Natural killer cell (primary cell): Measurements from ENCODE around the gene PMM2. TPM values are rescaled to one million over a fixed set of nuclear protein-coding genes. Genes with fewer than 3 reads are reported as not detected.

ENCODE experiments used
- ATAC-seq, 3 donors: fragments of 150-1000 bp in 2 of 3; fragments of 200-7000 bp in 1 of 3; cut with Tn5 transposase; 1 replicate in 1 of 3; 2 replicates in 2 of 3; pipeline ENCODE4 v1.10.0; 2021; ENCODE audit warnings: mild to moderate bottlenecking in 2 of 3, moderate library complexity in 2 of 3
- DNase-seq, 2 donors: peaks; one replicate each; pipeline versions ENCODE4 v3.0.0 to v3.0.0-alpha.2; 2013 to 2021; ENCODE audit warnings: mixed read lengths in 1 of 2
- H3K27ac ChIP-seq: one replicate; pipeline ENCODE4 v1.5.1; 2013; ENCODE audit warnings: mild to moderate bottlenecking, low read length
- H3K27me3 ChIP-seq: one replicate; pipeline ENCODE4 v1.6.1; 2013; ENCODE audit warnings: low read length; ENCODE audit not compliant: control insufficient read depth, insufficient read depth
- H3K36me3 ChIP-seq: one replicate; pipeline ENCODE4 v1.6.1; 2013; ENCODE audit warnings: low read length; ENCODE audit not compliant: control insufficient read depth, insufficient read depth
- H3K4me1 ChIP-seq: one replicate; pipeline ENCODE4 v1.6.1; 2013; ENCODE audit warnings: low read length; ENCODE audit not compliant: control insufficient read depth, insufficient read depth
- H3K4me3 ChIP-seq: one replicate; pipeline ENCODE4 v1.5.1; 2013; ENCODE audit warnings: low read length
- H3K9me3 ChIP-seq: one replicate; pipeline ENCODE4 v1.6.1; 2013; ENCODE audit warnings: low read length; ENCODE audit not compliant: control insufficient read depth, insufficient read depth
- H3K27ac Mint-ChIP-seq, 2 donors: one replicate each; pipeline ENCODE4 v1.8.0; 2022; ENCODE audit warnings: mild to moderate bottlenecking in 2 of 2, mixed read lengths in 2 of 2, moderate library complexity in 1 of 2
- H3K27me3 Mint-ChIP-seq, 2 donors: one replicate each; pipeline ENCODE4 v1.8.0; 2022; ENCODE audit warnings: low read depth in 2 of 2, mixed read lengths in 2 of 2
- H3K36me3 Mint-ChIP-seq: one replicate; pipeline ENCODE4 v1.8.0; 2022; ENCODE audit warnings: mixed read lengths
- H3K4me1 Mint-ChIP-seq, 2 donors: one replicate each; pipeline ENCODE4 v1.8.0; 2022; ENCODE audit warnings: mixed read lengths in 2 of 2
- H3K4me3 Mint-ChIP-seq: one replicate; pipeline ENCODE4 v1.8.0; 2022; ENCODE audit warnings: mild to moderate bottlenecking, moderate library complexity, mixed read lengths
- H3K9me3 Mint-ChIP-seq, 2 donors: one replicate each; pipeline ENCODE4 v1.8.0; 2022; ENCODE audit warnings: mixed read lengths in 2 of 2
- CTCF ChIP-seq: fragments of 200-600 bp; IDR thresholded peaks from one replicate; pipeline ENCODE4 v1.8.0; 2022; ENCODE audit warnings: antibody characterized with exemption
- WGBS: methylation state at CpG from one replicate; pipeline ENCODE4 v1.1.7; 2013; ENCODE audit warnings: missing lambda C conversion rate; ENCODE audit not compliant: insufficient coverage; 5-methylcytosine and 5-hydroxymethylcytosine counted together
- intact Hi-C: fragments of 100-400 bp; cut with micrococcal nuclease; formaldehyde crosslinking; loops from one replicate; pipeline ENCODE4 v1.14.2; 2022
- total RNA-seq, 4 donors: library from RNA; stranded (reverse); fragments of 120-200 nt in 1 of 4; gene quantifications; one replicate each; pipeline versions ENCODE4 v1.2.3 to v1.2.4, GENCODE V29; 2013 to 2022

PMM2 gene
- total RNA-seq, 3 donors from 2014 or later (not counting 1 experiment from before 2014, with no cell fraction given), result 33.4 to 37.6 (median 36.4) TPM

GRCh38 chr16:8753416-8754054 is 44.1 kb upstream of the PMM2 start:
- no peaks in the 10 kb centered on the region for H3K4me1 ChIP-seq
- Mint-ChIP-seq H3K27me3 (no peaks in the 10 kb centered on the region), H3K9me3 (no peaks in the 10 kb centered on the region), H3K27ac (no peak overlapping the region), H3K4me3 (no peak overlapping the region), H3K36me3 (no peaks in the 10 kb centered on the region), H3K4me1 (no peaks in the 10 kb centered on the region)
- no peak overlapping the region for H3K27ac ChIP-seq
- ATAC-seq, result no peak
- no peak for DNase-seq
- H3K36me3 ChIP-seq, result peaks cover 4% of the 10 kb centered on the region
- WGBS, result 71% methylated on average over 9 of the region's 9 CpGs
- H3K9me3 ChIP-seq, result no peaks in the 10 kb centered on the region
- H3K4me3 ChIP-seq, result no peak overlapping the region
- TF ChIP-seq CTCF, result no peak
- intact Hi-C loops, result no loop called here
- no peaks in the 10 kb centered on the region for H3K27me3 ChIP-seq

- H3K27me3 Mint-ChIP-seq, result no peaks in the 10 kb centered on the region
- H3K4me3 ChIP-seq, result no peak overlapping the region
- no peaks in the 10 kb centered on the region for H3K9me3 ChIP-seq
- H3K36me3 Mint-ChIP-seq, result no peaks in the 10 kb centered on the region
- no peak overlapping the region for H3K4me3 Mint-ChIP-seq
- no peak overlapping the region for H3K27ac Mint-ChIP-seq
- H3K4me1 Mint-ChIP-seq, result no peaks in the 10 kb centered on the region
- no peaks in the 10 kb centered on the region for H3K27me3 ChIP-seq
- intact Hi-C loops, result no loop called here
- DNase-seq (no peak), ATAC-seq (no peak)
- H3K27ac ChIP-seq, result no peak overlapping the region
- 87% methylated on average over 5 of the region's 5 CpGs for WGBS
- no peak for TF ChIP-seq CTCF
- H3K4me1 ChIP-seq, result no peaks in the 10 kb centered on the region
- no peaks in the 10 kb centered on the region for H3K9me3 Mint-ChIP-seq
- peaks cover 7% of the 10 kb centered on the region for H3K36me3 ChIP-seq
Measured at GRCh38 chr16:8756755-8757154, 40.9 kb upstream of the PMM2 start.

GRCh38 chr16:8758022-8758421 is 39.6 kb upstream of the PMM2 start:
- no peak overlapping the region for H3K4me3 Mint-ChIP-seq
- WGBS, result 90% methylated on average over 6 of the region's 6 CpGs
- no peak for TF ChIP-seq CTCF
- intact Hi-C loops, result no loop called here
- H3K36me3 ChIP-seq, result peaks cover 7% of the 10 kb centered on the region
- DNase-seq (no peak), ATAC-seq (no peak)
- H3K27me3 ChIP-seq, result no peaks in the 10 kb centered on the region
- H3K9me3 Mint-ChIP-seq, result no peaks in the 10 kb centered on the region
- H3K4me3 ChIP-seq, result no peak overlapping the region
- H3K27ac ChIP-seq, result no peak overlapping the region
- no peaks in the 10 kb centered on the region for H3K4me1 Mint-ChIP-seq
- no peaks in the 10 kb centered on the region for H3K4me1 ChIP-seq
- H3K9me3 ChIP-seq, result no peaks in the 10 kb centered on the region
- H3K36me3 Mint-ChIP-seq, result no peaks in the 10 kb centered on the region
- no peaks in the 10 kb centered on the region for H3K27me3 Mint-ChIP-seq
- no peak overlapping the region for H3K27ac Mint-ChIP-seq

GRCh38 chr16:8760021-8760420 is 37.6 kb upstream of the PMM2 start:
- Mint-ChIP-seq H3K4me1 (no peaks in the 10 kb centered on the region), H3K27ac (no peak overlapping the region), H3K27me3 (no peaks in the 10 kb centered on the region), H3K4me3 (no peak overlapping the region), H3K9me3 (no peaks in the 10 kb centered on the region), H3K36me3 (no peaks in the 10 kb centered on the region)
- TF ChIP-seq CTCF, result no peak
- Histone ChIP-seq H3K27ac (no peak overlapping the region), H3K4me3 (no peak overlapping the region), H3K9me3 (no peaks in the 10 kb centered on the region), H3K27me3 (no peaks in the 10 kb centered on the region), H3K4me1 (no peaks in the 10 kb centered on the region), H3K36me3 (peaks cover 8% of the 10 kb centered on the region)
- WGBS, result 91% methylated on average over 10 of the region's 10 CpGs
- intact Hi-C loops, result no loop called here
- ATAC-seq (no peak), DNase-seq (no peak)
